ENCODE data around the gene HK3. TPM values are rescaled to one million over a fixed set of nuclear protein-coding genes. Genes with fewer than 3 reads are reported as not detected.

Gene HK3
- total RNA-seq, 1 experiment from 2014 or later: 1.5 TPM

DNA sequence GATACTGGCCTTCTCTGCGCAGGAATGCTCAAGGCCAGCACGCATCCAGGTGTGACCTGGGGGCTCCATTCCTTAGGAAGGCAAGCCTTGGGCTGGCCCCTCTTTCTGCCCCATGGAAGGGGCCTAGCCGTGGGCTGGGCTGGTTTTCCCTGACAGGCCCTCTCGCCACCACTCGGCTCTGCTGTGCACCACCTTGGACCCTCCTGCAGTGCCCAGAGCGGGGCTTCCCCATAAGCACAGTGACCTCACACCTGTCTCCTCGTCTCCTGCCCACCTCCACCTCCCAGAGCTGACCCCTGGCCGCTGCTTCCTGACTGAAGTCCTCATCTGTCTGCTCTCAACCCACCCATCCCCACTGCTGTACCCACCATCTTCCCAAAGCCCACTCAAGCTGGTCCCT is 67.7 kb downstream of the HK3 start:
- TF ChIP-seq CTCF (IDR thresholded peaks at IDR 0.05; ENCODE audit: unreplicated experiment): no peak
- Mint-ChIP-seq H3K4me1 (ENCODE audit: low read depth, unreplicated experiment) (no peaks in the 10 kb centered on the region), H3K27me3 (ENCODE audit: unreplicated experiment) (no peaks in the 10 kb centered on the region), H3K9me3 (ENCODE audit: low read depth, unreplicated experiment) (no peaks in the 10 kb centered on the region), H3K27ac (ENCODE audit: unreplicated experiment) (no peak overlapping the region), H3K4me3 (ENCODE audit: low read depth, unreplicated experiment) (no peak overlapping the region), H3K36me3 (ENCODE audit: insufficient read depth, unreplicated experiment) (peaks cover 6% of the 10 kb centered on the region)
- CTCF ChIA-PET: no interaction called here
- intact Hi-C loops (cut with micrococcal nuclease; ENCODE audit: unreplicated experiment): no loop called here
- no TSS peak for BruUV-seq (replicated peaks)
- DNase-seq: no peak

GRCh38 chr5:176830995-176831423 is 68.1 kb downstream of the HK3 start:
- CTCF ChIA-PET: no interaction called here
- no peak overlapping the region for H3K4me3 Mint-ChIP-seq (ENCODE audit: low read depth, unreplicated experiment)
- no peak for DNase-seq
- intact Hi-C loops (cut with micrococcal nuclease; ENCODE audit: unreplicated experiment): no loop called here
- no peaks in the 10 kb centered on the region for H3K27me3 Mint-ChIP-seq (ENCODE audit: unreplicated experiment)
- H3K4me1 Mint-ChIP-seq (ENCODE audit: low read depth, unreplicated experiment): peaks cover 2% of the 10 kb centered on the region
- H3K9me3 Mint-ChIP-seq (ENCODE audit: low read depth, unreplicated experiment): no peaks in the 10 kb centered on the region
- H3K36me3 Mint-ChIP-seq (ENCODE audit: insufficient read depth, unreplicated experiment): peaks cover 6% of the 10 kb centered on the region
- no peak overlapping the region for H3K27ac Mint-ChIP-seq (ENCODE audit: unreplicated experiment)
- BruUV-seq (replicated peaks): no TSS peak
- TF ChIP-seq CTCF (IDR thresholded peaks at IDR 0.05; ENCODE audit: unreplicated experiment): no peak

Other genes starting within 250 kb of the HK3 start
- 19.5 and 20.2 TPM in 2 replicates for gene UNC5A, start 88.8 kb downstream of the HK3 start, total RNA-seq (2022)
- 51.3 and 59.0 TPM in 2 replicates for gene UIMC1, start 107.4 kb upstream of the HK3 start, total RNA-seq (2022)
- 29.4 and 31.2 TPM in 2 replicates for gene ZNF346, start 123.3 kb upstream of the HK3 start, total RNA-seq (2022)
- gene FGFR4, start 187.6 kb upstream of the HK3 start, total RNA-seq (2022): 275 and 291 TPM in 2 replicates
- 61.4 and 65.3 TPM in 2 replicates for gene NSD1, start 234.4 kb upstream of the HK3 start, total RNA-seq (2022)

Measured in Calu3 (cell line).